Activated CD4-positive, alpha-beta T cell treated with anti-CD3 and anti-CD28 coated beads, Interleukin-2, Interleukin-6, amounts not matched to agents 100 ng/mL and 50 ng/mL, durations not matched to agents 16 hours and 8 hours (primary cell): Measurements from ENCODE around the gene DCPS.
"Not testable (repeated sequence)": the region's sequence is repeated elsewhere in the genome, so short reads cannot be mapped to it uniquely, and the experiment has no call there.

Experiments used
- DNase-seq: peaks from one replicate; pipeline ENCODE4 v3.0.0-alpha.2; 2020

DCPS gene

GRCh38 chr11:126385991-126386728 is 82.3 kb downstream of the DCPS start:
- DNase-seq = no peak

DNA sequence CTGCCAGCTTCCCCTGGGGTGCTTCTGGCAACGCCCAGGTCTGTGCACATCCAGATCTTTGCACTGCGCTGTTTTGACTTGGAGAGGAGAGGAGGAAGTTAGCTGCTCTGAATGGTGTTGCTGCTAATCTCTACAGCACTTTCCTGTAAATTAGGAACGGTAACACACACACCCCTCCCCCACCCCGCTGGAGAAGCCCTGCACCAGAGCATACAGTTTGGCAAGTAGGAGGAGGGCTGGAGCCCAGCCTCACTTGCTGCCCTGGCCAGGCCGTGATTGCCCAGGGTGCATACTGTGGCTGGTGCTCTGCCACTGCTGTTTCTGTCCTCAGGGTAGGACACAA is 82.8 kb downstream of the DCPS start:
- DNase-seq = not testable (repeated sequence)

DNA sequence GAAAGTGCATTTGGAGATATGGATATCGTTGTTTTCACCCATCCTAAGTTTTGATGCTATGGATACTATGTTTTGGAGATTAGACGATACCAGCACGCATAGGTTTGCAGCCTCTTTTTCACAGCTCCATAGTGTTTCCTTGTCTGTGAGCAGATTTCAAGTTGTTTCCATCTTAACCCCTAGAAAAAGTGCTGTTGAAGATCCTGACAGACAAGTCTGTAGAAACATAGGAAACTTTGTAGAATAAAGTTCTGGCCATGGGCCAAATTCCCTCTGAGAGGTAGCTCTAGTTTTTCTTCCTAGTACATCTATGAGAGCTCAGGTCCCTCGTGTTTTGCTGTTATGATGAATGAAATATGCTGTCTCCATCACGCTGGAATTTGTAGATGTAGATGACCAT is 84.0 kb downstream of the DCPS start:
- DNase-seq = no peak

GRCh38 chr11:126390272-126390867 is 86.5 kb downstream of the DCPS start:
- DNase-seq = no peak

DNA sequence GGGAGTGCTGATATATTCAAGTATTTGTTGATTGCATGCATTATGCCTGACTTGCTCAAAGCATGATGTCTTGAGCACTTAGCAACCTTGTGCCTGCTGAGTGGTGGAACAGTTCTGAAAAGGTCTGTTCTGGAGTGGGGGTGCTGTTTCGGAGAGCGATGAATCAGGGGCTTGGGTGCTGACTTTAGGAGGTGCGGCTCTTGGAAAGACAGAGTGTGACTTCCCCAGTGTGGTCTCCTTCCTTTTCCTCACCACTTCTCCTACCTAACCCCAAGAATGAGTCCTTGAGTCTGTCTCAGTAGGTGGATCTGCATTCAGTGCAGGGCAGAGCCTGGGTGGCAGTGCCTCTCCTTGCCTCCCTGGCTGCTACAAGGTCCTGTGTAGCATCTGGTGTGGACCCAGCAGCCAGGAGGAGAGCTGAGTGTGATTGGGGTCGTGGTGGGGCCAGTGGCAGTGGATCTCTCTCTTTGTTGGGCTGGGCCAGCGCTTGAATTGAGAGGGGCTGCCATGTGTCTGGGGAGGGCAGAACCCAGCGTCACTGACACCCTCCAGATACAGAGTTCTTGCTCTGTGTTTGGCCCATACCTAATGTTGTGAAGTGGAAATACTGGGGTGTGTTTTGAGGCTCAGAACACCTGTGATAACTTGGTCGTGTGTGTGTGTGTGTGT is 87.6 kb downstream of the DCPS start:
- DNase-seq = no peak

GRCh38 chr11:126391970-126392632 is 88.2 kb downstream of the DCPS start:
- no peak for DNase-seq

- DNase-seq = no peak
Measured at GRCh38 chr11:126392633-126393013, 88.8 kb downstream of the DCPS start.

DNA sequence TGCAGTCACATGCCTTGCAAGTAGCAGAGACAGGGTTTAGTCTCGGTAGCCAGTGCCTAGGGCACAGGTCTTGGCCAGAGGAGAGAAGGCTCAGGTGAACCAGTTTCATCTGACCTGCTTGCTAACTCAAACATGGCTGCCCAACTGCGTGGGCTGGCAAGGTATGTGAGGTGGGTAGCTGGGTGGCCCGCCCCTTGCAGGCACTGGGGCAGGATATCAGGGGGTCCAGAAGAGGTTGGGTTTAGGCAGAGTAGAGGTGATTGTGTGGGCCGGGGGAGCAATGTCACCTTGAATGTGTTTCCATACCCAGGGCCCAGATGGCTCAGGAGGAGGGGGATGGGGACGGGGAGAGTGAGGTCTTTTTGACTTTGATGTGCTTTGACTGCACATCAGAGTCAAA is 89.3 kb downstream of the DCPS start:
- DNase-seq = no peak

- no peak for DNase-seq
Measured at GRCh38 chr11:126394036-126394435, 90.2 kb downstream of the DCPS start.

DNA sequence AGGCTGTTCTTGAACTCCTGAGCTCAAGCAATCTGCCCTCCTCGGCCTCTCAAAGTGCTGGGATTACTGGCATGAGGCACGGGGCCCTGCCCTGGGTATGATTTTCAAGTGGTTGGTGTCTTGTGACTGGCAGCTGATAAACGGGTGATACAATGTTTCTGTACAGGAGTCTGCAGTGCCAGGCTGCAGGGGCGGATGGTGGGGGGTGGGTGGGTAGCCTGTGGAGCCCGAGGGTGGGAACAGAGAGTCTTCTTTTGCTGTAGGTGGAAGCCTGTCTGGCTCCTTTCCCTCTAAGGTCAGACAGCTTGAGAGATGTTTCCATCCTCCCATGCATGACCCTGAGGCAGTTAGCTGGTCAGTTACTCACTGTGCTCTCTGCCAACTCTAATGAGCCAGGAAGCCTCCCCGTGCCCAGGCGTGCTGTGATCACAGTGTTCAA is 90.8 kb downstream of the DCPS start:
- not testable (repeated sequence) for DNase-seq
